Measurements from ENCODE around the gene DPH6. TPM values are rescaled to one million over a fixed set of nuclear protein-coding genes. Genes with fewer than 3 reads are reported as not detected.

DPH6 gene
- total RNA-seq, 1 experiment from 2014 or later: 25.7 TPM

DNA sequence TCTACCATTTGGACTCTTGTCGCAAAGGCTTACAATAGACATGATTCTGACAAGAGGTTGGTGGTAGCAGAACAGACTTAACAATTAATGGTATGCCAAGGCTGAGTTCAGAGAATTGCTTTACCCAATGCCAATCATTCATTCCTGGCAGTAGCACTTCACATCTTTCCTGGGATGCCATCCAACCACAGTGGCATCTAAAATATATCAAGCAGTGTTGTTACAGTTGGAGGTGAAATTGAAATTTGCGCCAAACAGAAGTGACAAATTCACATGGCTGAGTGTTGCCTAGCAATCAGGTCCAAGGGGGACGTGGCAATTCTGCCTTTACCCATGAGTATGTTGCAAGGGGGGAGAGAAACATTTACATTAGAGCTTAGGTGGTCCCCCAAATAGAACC, 21.0 kb upstream of the DPH6 start:
- intact Hi-C loops (cut with micrococcal nuclease; ENCODE audit: unreplicated experiment): no loop called here
- no peak for DNase-seq (ENCODE audit: low spot score)

DNA sequence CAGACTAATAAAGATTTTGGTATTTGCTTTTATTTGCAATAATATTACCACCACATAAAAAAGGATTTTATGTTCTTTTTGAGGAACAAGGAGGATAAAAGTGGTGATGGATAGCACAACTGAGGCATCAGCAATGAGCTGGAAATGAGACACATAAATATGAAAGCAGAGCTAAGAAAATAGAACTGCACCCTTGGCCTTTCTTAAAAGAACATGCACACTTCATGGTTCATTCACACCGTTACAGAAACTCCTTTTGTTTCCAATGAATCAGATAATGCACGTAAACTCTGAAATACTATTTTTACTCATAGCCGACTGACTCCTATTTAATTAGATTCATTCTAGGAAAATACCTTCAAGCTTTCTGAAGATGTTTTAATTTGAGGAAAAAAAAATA, 19.9 kb upstream of the DPH6 start:
- intact Hi-C loops (cut with micrococcal nuclease; ENCODE audit: unreplicated experiment): no loop called here
- no peak overlapping the region for H3K27ac ChIP-seq (ENCODE audit: low read depth, low read length, poor library complexity, severe bottlenecking)
- BruUV-seq (replicated peaks): no TSS peak
- H3K36me3 ChIP-seq (ENCODE audit: insufficient read depth, low read length, poor library complexity, severe bottlenecking): no peaks in the 10 kb centered on the region
- H3K27me3 ChIP-seq (replicated peaks; ENCODE audit: insufficient read depth, low read depth, low read length, poor library complexity): no peaks in the 10 kb centered on the region
- DNase-seq (ENCODE audit: low spot score): no peak
- TF ChIP-seq EZH2 (IDR thresholded peaks at IDR 0.05; ENCODE audit: borderline replicate concordance, low read depth, low read length, poor library complexity, severe bottlenecking): no peak
- TF ChIP-seq, protein P1, sequence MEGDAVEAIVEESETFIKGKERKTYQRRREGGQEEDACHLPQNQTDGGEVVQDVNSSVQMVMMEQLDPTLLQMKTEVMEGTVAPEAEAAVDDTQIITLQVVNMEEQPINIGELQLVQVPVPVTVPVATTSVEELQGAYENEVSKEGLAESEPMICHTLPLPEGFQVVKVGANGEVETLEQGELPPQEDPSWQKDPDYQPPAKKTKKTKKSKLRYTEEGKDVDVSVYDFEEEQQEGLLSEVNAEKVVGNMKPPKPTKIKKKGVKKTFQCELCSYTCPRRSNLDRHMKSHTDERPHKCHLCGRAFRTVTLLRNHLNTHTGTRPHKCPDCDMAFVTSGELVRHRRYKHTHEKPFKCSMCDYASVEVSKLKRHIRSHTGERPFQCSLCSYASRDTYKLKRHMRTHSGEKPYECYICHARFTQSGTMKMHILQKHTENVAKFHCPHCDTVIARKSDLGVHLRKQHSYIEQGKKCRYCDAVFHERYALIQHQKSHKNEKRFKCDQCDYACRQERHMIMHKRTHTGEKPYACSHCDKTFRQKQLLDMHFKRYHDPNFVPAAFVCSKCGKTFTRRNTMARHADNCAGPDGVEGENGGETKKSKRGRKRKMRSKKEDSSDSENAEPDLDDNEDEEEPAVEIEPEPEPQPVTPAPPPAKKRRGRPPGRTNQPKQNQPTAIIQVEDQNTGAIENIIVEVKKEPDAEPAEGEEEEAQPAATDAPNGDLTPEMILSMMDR (conservative IDR thresholded peaks at IDR 0.05; ENCODE audit: low read depth, low read length): no peak
- H3K4me1 ChIP-seq (ENCODE audit: insufficient read depth, low read length, poor library complexity, severe bottlenecking): no peaks in the 10 kb centered on the region
- CTCF ChIA-PET: no interaction called here
- H3K9me3 ChIP-seq (ENCODE audit: low read depth, low read length, poor library complexity, severe bottlenecking): no peaks in the 10 kb centered on the region
- no peak overlapping the region for H3K4me3 ChIP-seq (ENCODE audit: low read depth, low read length, poor library complexity, severe bottlenecking)
- POLR2A ChIA-PET (ENCODE audit: low non-redundant PET): no interaction called here

More for the DNA sequence above, 21.0 kb upstream of the DPH6 start:
- no TSS peak for BruUV-seq (replicated peaks)
- ChIA-PET POLR2A (ENCODE audit: low non-redundant PET) (no interaction called here), CTCF (no interaction called here)
- TF ChIP-seq EZH2 (IDR thresholded peaks at IDR 0.05; ENCODE audit: borderline replicate concordance, low read depth, low read length, poor library complexity, severe bottlenecking): no peak
- TF ChIP-seq, protein P1 (conservative IDR thresholded peaks at IDR 0.05; ENCODE audit: low read depth, low read length): no peak
- Histone ChIP-seq H3K4me3 (ENCODE audit: low read depth, low read length, poor library complexity, severe bottlenecking) (no peak overlapping the region), H3K4me1 (ENCODE audit: insufficient read depth, low read length, poor library complexity, severe bottlenecking) (no peaks in the 10 kb centered on the region), H3K27ac (ENCODE audit: low read depth, low read length, poor library complexity, severe bottlenecking) (no peak overlapping the region), H3K27me3 (replicated peaks; ENCODE audit: insufficient read depth, low read depth, low read length, poor library complexity) (no peaks in the 10 kb centered on the region), H3K9me3 (ENCODE audit: low read depth, low read length, poor library complexity, severe bottlenecking) (no peaks in the 10 kb centered on the region), H3K36me3 (ENCODE audit: insufficient read depth, low read length, poor library complexity, severe bottlenecking) (no peaks in the 10 kb centered on the region)

DNA sequence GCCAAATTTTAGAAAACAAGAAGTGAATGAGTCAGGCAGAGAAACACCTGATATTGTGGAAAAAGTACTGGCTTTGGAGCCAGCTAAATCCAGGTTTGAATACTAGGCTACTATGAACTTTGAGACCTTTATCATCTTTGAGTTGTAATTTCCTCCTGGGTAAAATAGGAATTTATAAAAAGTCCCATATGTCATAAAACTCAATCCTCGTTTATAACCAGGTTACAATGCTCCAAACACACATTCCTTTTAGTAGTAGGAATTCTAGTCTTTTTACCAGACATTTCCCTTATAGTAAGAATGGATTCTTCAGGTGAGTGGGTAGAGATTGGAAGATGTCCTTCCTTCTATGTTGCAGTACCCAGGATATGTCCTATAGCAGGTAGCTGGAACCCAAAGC, 16.7 kb upstream of the DPH6 start:
- Histone ChIP-seq H3K4me1 (ENCODE audit: insufficient read depth, low read length, poor library complexity, severe bottlenecking) (no peaks in the 10 kb centered on the region), H3K36me3 (ENCODE audit: insufficient read depth, low read length, poor library complexity, severe bottlenecking) (no peaks in the 10 kb centered on the region), H3K9me3 (ENCODE audit: low read depth, low read length, poor library complexity, severe bottlenecking) (no peaks in the 10 kb centered on the region), H3K27ac (ENCODE audit: low read depth, low read length, poor library complexity, severe bottlenecking) (no peak overlapping the region), H3K27me3 (replicated peaks; ENCODE audit: insufficient read depth, low read depth, low read length, poor library complexity) (no peaks in the 10 kb centered on the region), H3K4me3 (ENCODE audit: low read depth, low read length, poor library complexity, severe bottlenecking) (no peak overlapping the region)
- no TSS peak for BruUV-seq (replicated peaks)
- intact Hi-C loops (cut with micrococcal nuclease; ENCODE audit: unreplicated experiment): no loop called here
- ChIA-PET CTCF (no interaction called here), POLR2A (ENCODE audit: low non-redundant PET) (no interaction called here)
- no peak for DNase-seq (ENCODE audit: low spot score)
- TF ChIP-seq, protein P1 (conservative IDR thresholded peaks at IDR 0.05; ENCODE audit: low read depth, low read length): no peak
- no peak for TF ChIP-seq EZH2 (IDR thresholded peaks at IDR 0.05; ENCODE audit: borderline replicate concordance, low read depth, low read length, poor library complexity, severe bottlenecking)

Measured in A673 (cell line).